HG03432 (cell line): Measurements from ENCODE around the gene DAGLA.

Source experiments
- ATAC-seq: cut with Tn5 transposase; IDR thresholded peaks from one replicate; pipeline ENCODE4 v1.9.1; 2021; ENCODE audit warnings: mild to moderate bottlenecking, moderate library complexity; ENCODE audit not compliant: unreplicated experiment

The DAGLA gene

GRCh38 chr11:61728066-61728939 is 48.1 kb downstream of the DAGLA start:
- ATAC-seq: no peak

GRCh38 chr11:61728940-61729219 is 48.7 kb downstream of the DAGLA start:
- ATAC-seq: no peak

- ATAC-seq: no peak
Observed at GRCh38 chr11:61730240-61730994, 50.2 kb downstream of the DAGLA start.

- ATAC-seq: no peak
Observed at GRCh38 chr11:61731211-61731951, 51.2 kb downstream of the DAGLA start.

GRCh38 chr11:61731952-61732675 is 51.9 kb downstream of the DAGLA start:
- ATAC-seq: no peak

GRCh38 chr11:61732705-61733104 is 52.5 kb downstream of the DAGLA start:
- no peak for ATAC-seq

GRCh38 chr11:61733120-61733978 is 53.2 kb downstream of the DAGLA start:
- peak; percentile 80 for ATAC-seq

GRCh38 chr11:61734767-61735166 is 54.6 kb downstream of the DAGLA start:
- ATAC-seq: no peak

- no peak for ATAC-seq
Observed at GRCh38 chr11:61735391-61735790, 55.2 kb downstream of the DAGLA start.

GRCh38 chr11:61736310-61736709 is 56.1 kb downstream of the DAGLA start:
- no peak for ATAC-seq

GRCh38 chr11:61737131-61737530 is 56.9 kb downstream of the DAGLA start:
- no peak for ATAC-seq

GRCh38 chr11:61737636-61738386 is 57.6 kb downstream of the DAGLA start:
- ATAC-seq: no peak

- ATAC-seq: no peak
Observed at GRCh38 chr11:61738776-61739175, 58.6 kb downstream of the DAGLA start.

- no peak for ATAC-seq
Observed at GRCh38 chr11:61739413-61739812, 59.2 kb downstream of the DAGLA start.

GRCh38 chr11:61739966-61740365 is 59.8 kb downstream of the DAGLA start:
- ATAC-seq: no peak

- no peak for ATAC-seq
Observed at GRCh38 chr11:61742391-61742790, 62.2 kb downstream of the DAGLA start.

- no peak for ATAC-seq
Observed at GRCh38 chr11:61743486-61744095, 63.4 kb downstream of the DAGLA start.

GRCh38 chr11:61744181-61744580 is 64.0 kb downstream of the DAGLA start:
- no peak for ATAC-seq

- ATAC-seq: no peak
Observed at GRCh38 chr11:61744609-61745156, 64.5 kb downstream of the DAGLA start.
